HEK293 (cell line): Measurements from ENCODE around the gene KRTAP10-5.

Experiments used
- CTCF ChIP-seq: fragments of 450-650 bp; formaldehyde crosslinking; IDR thresholded peaks from 2 replicates; pipeline ENCODE4 v1.5.1; 2016; ENCODE audit warnings: missing biosample characterization, missing genetic modification characterization
- MEIS1 ChIP-seq: sonication (generic); formaldehyde crosslinking; IDR thresholded peaks from 2 replicates; pipeline ENCODE4 v1.8.1; 2022; ENCODE audit warnings: missing genetic modification reagents, mild to moderate bottlenecking, borderline replicate concordance
- OVOL3 ChIP-seq: fragments of 450-650 bp; formaldehyde crosslinking; IDR thresholded peaks from 2 replicates; pipeline ENCODE4 v1.5.1; 2016; ENCODE audit warnings: missing biosample characterization, missing genetic modification characterization
- REST ChIP-seq: fragments of 450-650 bp; formaldehyde crosslinking; IDR thresholded peaks from 2 replicates; pipeline ENCODE4 v1.5.1; 2016; ENCODE audit warnings: missing biosample characterization, missing genetic modification characterization
- ZFP37 ChIP-seq: fragments of 450-650 bp; formaldehyde crosslinking; IDR thresholded peaks from 2 replicates; pipeline ENCODE4 v1.5.1; 2016; ENCODE audit warnings: missing biosample characterization, missing genetic modification characterization
- ZNF202 ChIP-seq: fragments of 450-650 bp; formaldehyde crosslinking; IDR thresholded peaks from 2 replicates; pipeline ENCODE4 v1.5.1; 2016; ENCODE audit warnings: missing biosample characterization, missing genetic modification characterization, borderline replicate concordance
- ZNF274 ChIP-seq, 2 experiments: fragments of 200-500 bp in 1 of 2; fragments of 450-650 bp in 1 of 2; sonication (Bioruptor generic) in 1 of 2; formaldehyde crosslinking in 1 of 2; IDR thresholded peaks; 2 replicates each; pipeline versions ENCODE4 v1.5.1 to v1.6.1; 2014 to 2016; ENCODE audit warnings: borderline replicate concordance in 1 of 2, inconsistent platforms in 1 of 2, low read length in 1 of 2, missing biosample characterization in 1 of 2, missing genetic modification characterization in 1 of 2
- ZSCAN30 ChIP-seq: fragments of 450-650 bp; IDR thresholded peaks from 2 replicates; pipeline ENCODE4 v1.5.1; 2018; ENCODE audit warnings: missing biosample characterization, mild to moderate bottlenecking, missing genetic modification characterization, moderate library complexity
- TF ChIP-seq, protein P1 (sequence below): fragments of 450-650 bp; formaldehyde crosslinking; IDR thresholded peaks from 2 replicates; pipeline ENCODE4 v1.5.1; 2016; ENCODE audit warnings: missing biosample characterization, missing genetic modification characterization
- TF ChIP-seq, protein P2 (sequence below): fragments of 450-650 bp; formaldehyde crosslinking; optimal IDR thresholded peaks from 2 replicates; pipeline ENCODE3; 2016; ENCODE audit warnings: missing biosample characterization, mild to moderate bottlenecking, missing genetic modification characterization
- TF ChIP-seq, protein P3 (sequence below): fragments of 450-650 bp; formaldehyde crosslinking; IDR thresholded peaks from 2 replicates; pipeline ENCODE4 v1.5.1; 2016; ENCODE audit warnings: missing biosample characterization, missing genetic modification characterization

GRCh38 chr21:44540741-44541288 is 39.6 kb downstream of the KRTAP10-5 start:
- TF ChIP-seq CTCF (tag by site-specific recombination) (no peak), ZFP37 (tag by site-specific recombination) (no peak), OVOL3 (tag by site-specific recombination) (no peak), REST (tag by site-specific recombination) (no peak), ZNF274 (IDR thresholded peaks at IDR 0.05; ENCODE audit: low read length) (no peak), ZNF274 (tag by site-specific recombination; IDR thresholded peaks at IDR 0.05; ENCODE audit: borderline replicate concordance) (no peak), MEIS1 (CRISPR knock-in tag) (no peak), ZSCAN30 (tag by site-specific recombination) (no peak), ZNF202 (tag by site-specific recombination) (no peak)
- TF ChIP-seq, protein P1, sequence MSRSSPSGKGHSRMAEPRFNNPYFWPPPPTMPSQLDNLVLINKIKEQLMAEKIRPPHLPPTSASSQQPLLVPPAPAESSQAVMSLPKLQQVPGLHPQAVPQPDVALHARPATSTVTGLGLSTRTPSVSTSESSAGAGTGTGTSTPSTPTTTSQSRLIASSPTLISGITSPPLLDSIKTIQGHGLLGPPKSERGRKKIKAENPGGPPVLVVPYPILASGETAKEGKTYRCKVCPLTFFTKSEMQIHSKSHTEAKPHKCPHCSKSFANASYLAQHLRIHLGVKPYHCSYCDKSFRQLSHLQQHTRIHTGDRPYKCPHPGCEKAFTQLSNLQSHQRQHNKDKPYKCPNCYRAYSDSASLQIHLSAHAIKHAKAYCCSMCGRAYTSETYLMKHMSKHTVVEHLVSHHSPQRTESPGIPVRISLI (tag by site-specific recombination), result no peak
- TF ChIP-seq, protein P2, sequence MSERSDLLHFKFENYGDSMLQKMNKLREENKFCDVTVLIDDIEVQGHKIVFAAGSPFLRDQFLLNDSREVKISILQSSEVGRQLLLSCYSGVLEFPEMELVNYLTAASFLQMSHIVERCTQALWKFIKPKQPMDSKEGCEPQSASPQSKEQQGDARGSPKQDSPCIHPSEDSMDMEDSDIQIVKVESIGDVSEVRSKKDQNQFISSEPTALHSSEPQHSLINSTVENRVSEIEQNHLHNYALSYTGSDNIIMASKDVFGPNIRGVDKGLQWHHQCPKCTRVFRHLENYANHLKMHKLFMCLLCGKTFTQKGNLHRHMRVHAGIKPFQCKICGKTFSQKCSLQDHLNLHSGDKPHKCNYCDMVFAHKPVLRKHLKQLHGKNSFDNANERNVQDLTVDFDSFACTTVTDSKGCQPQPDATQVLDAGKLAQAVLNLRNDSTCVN (tag by site-specific recombination), result no peak
- TF ChIP-seq, protein P3, sequence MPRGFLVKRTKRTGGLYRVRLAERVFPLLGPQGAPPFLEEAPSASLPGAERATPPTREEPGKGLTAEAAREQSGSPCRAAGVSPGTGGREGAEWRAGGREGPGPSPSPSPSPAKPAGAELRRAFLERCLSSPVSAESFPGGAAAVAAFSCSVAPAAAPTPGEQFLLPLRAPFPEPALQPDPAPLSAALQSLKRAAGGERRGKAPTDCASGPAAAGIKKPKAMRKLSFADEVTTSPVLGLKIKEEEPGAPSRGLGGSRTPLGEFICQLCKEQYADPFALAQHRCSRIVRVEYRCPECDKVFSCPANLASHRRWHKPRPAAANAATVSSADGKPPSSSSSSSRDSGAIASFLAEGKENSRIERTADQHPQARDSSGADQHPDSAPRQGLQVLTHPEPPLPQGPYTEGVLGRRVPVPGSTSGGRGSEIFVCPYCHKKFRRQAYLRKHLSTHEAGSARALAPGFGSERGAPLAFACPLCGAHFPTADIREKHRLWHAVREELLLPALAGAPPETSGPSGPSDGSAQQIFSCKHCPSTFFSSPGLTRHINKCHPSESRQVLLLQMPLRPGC, result no peak
